Mucosa of descending colon (tissue), 3 donors: Measurements from ENCODE around the gene SMC2. TPM values are rescaled to one million over a fixed set of nuclear protein-coding genes. Genes with fewer than 3 reads are reported as not detected.

Experiments
- ATAC-seq: fragments of 200-7000 bp; cut with Tn5 transposase; one replicate; pipeline ENCODE4 v1.9.1; 2020; ENCODE audit warnings: mild to moderate bottlenecking, moderate library complexity
- DNase-seq, 3 donors: peaks; one replicate each; pipeline ENCODE4 v3.0.0-alpha.2; 2020
- H3K36me3 ChIP-seq: fragments of 200-600 bp; one replicate; pipeline ENCODE4 v1.8.0; 2021; ENCODE audit warnings: low read depth, mild to moderate bottlenecking
- H3K4me1 ChIP-seq: fragments of 200-600 bp; one replicate; pipeline ENCODE4 v1.8.0; 2021; ENCODE audit warnings: low read depth, mild to moderate bottlenecking
- H3K4me3 ChIP-seq: fragments of 200-600 bp; one replicate; pipeline ENCODE4 v1.8.0; 2021; ENCODE audit warnings: mild to moderate bottlenecking
- H3K9me3 ChIP-seq: fragments of 200-600 bp; one replicate; pipeline ENCODE4 v1.8.0; 2021; ENCODE audit warnings: mild to moderate bottlenecking
- intact Hi-C, 2 donors: fragments of 100-400 bp; cut with DNase I in 1 of 2; cut with micrococcal nuclease in 1 of 2; formaldehyde crosslinking; loops; one replicate each; pipeline versions ENCODE4 v1.11.0 to v1.11.1; 2022; cut with DNase I, micrococcal nuclease
- total RNA-seq, 3 donors: library from RNA; stranded (reverse); fragmentation: NEBNext Ultra II Directional in 2 of 3; extraction: Animal tissue kit (Norgen Biotek cat#: 25700) in 2 of 3; gene quantifications; one replicate each; pipeline versions ENCODE4 v1.2.1 to v1.2.4, GENCODE V29; 2021 to 2023
- TF ChIP-seq, protein P1 (sequence below): fragments of 200-600 bp; IDR thresholded peaks from one replicate; pipeline ENCODE4 v1.8.0; 2022; ENCODE audit warnings: antibody characterized with exemption, mild to moderate bottlenecking
- donor health status: DM: no; HTN: no; CAD: no; lungs with moderate emphysema.
- donor health status: DM: no; HTN: no; CAD: no.
- donor health status: DM: no; HTN: yes; CAD: no.

The SMC2 gene
- total RNA-seq, 3 donors from 2014 or later, result 6.6 to 15.1 (median 8.8) TPM

DNA sequence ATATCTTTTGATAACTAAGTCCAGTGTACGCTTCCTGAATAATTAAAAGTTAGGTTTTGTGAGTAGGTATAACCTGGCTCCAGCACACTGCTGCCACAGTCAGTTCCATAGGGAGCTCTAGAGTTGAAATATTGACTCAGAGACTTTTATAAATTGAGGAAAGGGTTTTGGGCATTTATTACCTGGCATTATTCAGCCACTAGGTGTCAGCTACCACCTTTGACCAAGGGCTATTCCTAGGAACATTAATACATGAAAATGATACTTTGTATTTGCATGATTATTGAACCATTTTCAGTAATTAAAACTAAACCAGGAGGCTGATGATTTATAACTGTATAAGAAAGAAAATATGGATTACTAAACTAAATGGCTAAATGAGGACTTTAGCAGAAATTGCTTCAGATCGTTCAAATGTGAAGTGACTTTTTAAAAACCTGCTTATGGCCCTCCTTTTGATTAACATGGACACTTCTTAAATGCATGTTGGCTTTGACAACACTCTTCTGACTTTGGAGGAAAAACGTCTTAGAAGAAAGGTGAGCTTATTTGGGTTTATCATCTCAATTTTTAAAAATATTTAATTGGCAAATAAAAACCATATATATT is 83.0 kb downstream of the SMC2 start:
- no peaks in the 10 kb centered on the region for H3K4me1 ChIP-seq
- DNase-seq (peak in 1 of 3 donors; percentile 21), ATAC-seq (peak; percentile 35)
- no peak overlapping the region for H3K4me3 ChIP-seq
- TF ChIP-seq, protein P1, sequence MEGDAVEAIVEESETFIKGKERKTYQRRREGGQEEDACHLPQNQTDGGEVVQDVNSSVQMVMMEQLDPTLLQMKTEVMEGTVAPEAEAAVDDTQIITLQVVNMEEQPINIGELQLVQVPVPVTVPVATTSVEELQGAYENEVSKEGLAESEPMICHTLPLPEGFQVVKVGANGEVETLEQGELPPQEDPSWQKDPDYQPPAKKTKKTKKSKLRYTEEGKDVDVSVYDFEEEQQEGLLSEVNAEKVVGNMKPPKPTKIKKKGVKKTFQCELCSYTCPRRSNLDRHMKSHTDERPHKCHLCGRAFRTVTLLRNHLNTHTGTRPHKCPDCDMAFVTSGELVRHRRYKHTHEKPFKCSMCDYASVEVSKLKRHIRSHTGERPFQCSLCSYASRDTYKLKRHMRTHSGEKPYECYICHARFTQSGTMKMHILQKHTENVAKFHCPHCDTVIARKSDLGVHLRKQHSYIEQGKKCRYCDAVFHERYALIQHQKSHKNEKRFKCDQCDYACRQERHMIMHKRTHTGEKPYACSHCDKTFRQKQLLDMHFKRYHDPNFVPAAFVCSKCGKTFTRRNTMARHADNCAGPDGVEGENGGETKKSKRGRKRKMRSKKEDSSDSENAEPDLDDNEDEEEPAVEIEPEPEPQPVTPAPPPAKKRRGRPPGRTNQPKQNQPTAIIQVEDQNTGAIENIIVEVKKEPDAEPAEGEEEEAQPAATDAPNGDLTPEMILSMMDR, result peak; percentile 29
- intact Hi-C loops, result loop anchor here in 1 of 2 donors (10.0 kb wide), 1 partner anchor 208 kb away; no protein-coding TSS in a partner anchor
- no peaks in the 10 kb centered on the region for H3K9me3 ChIP-seq
- H3K36me3 ChIP-seq, result no peaks in the 10 kb centered on the region

DNA sequence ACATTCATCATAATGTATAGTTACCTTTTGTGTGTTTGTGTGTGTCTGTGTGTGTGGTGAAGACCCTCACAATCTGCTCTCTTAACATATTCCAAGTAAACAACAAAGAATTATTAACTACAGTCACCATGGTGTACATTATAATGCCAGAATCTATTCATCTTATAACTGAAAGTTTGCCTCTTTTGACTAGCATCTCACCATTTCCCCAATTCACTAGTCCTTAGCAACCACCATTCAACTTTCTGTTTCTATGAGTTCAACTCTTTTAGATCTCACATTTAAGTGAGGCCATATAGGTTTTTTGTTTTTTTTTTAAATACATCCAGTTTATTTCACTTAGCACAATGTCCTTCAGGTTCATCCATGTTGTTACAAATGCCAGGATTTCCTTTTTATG is 83.6 kb downstream of the SMC2 start:
- DNase-seq (no peak), ATAC-seq (no peak)
- Histone ChIP-seq H3K4me1 (no peaks in the 10 kb centered on the region), H3K9me3 (no peaks in the 10 kb centered on the region), H3K4me3 (no peak overlapping the region), H3K36me3 (no peaks in the 10 kb centered on the region)
- TF ChIP-seq, protein P1, result no peak
- intact Hi-C loops, result loop anchor here in 1 of 2 donors (10.0 kb wide), 1 partner anchor 207 kb away; no protein-coding TSS in a partner anchor
